HL-60/S4 treated with retinoic acid at 250 ng/mL for 4 days and 3 days (cell line): ENCODE results near the gene ASB16.

Source experiments
- in situ Hi-C: fragments of 300-500 bp; cut with MboI; formaldehyde crosslinking; loops from 2 replicates; pipeline ENCODE4 v1.7.0; 2022; ENCODE audit warnings: low sequenced_read_pairs

ASB16 gene

DNA sequence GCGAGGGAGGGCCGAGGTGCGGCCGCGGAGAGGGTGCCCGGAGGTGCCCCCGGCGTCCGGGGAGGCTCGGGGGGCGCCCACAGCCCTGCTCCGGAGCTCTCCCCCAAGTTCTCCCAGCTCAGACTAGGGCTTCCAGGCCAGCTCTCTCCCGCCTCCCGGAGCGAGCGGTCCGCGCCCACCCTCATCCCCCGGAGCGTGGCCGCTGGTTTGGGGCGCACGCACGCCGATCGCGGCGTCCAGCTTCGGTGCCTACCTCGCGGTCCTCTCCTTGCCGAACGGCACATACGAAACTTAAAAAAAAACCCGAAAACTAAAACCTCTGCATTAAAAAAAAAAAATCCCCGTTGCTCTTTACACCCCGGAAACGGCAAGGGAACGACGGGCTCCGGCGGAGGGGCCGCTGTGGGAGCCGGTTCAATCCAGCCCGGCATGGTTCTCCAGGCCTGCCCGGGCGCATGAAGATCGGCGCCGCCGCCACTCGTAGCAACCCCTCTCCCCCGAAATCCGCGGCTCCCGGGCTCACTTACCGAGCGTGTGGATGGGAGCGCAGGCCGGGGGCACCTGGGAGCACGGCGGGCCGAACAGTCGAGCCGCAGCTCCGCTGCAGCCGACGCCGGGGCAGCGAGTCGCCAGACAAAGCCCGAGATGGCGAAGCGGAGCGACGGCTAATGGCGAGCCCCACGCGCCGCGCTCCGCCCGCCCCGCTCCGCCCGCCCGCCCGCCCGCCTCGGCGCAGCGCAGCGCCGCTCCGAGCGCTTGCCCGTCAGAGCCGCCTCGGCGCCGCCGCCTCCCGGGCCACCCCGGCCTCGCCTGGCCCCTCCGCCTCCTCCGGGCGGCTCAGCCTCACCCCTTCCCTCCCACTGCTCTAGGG lies 49.9 kb downstream of the ASB16 start:
- in situ Hi-C loops = loop anchor here (10.0 to 25.0 kb wide), 2 partner anchors 104 to 292 kb away; partner anchors contain the start of genes GPATCH8 and SLC25A39

DNA sequence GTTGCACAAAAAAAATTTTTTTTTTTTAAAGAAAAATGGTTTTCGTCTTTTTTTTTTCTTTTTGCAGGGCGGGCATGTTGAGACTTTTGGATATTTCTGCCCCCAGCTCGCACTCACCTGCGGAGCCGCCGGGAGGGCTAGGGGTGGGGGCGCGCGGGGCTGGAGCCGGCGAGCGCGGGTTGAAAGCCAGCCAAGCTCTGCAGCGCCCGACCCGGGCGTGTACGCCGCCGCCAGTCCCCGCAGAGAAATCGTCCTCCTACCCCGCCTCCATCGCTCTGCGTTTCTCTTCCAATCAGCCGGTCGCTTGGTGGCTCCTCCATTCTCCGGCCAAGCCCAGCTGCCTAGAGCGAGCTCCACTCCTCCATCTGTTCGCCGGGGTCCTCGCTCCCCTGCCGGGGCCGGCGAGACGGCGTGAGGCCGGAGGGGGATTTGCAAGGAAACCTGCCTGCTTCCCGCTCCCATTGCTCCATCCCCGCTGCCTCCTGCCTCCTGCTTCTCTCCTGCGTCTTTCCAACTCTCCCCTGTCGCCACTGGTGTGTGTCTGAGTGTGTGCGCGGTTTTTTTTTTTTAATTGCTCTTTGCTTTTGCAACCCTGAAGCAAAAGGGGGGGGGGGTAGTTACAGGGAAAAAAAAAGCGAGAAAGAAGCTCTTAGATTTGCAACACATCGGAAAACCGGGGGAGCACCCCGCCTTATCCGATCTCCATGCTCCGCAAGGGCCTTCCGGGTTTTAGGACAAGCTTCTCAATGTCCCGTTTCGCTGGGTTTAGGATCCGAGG lies 50.8 kb downstream of the ASB16 start:
- in situ Hi-C loops = loop anchor here (10.0 to 25.0 kb wide), 2 partner anchors 104 to 291 kb away; partner anchors contain the start of genes GPATCH8 and SLC25A39

DNA sequence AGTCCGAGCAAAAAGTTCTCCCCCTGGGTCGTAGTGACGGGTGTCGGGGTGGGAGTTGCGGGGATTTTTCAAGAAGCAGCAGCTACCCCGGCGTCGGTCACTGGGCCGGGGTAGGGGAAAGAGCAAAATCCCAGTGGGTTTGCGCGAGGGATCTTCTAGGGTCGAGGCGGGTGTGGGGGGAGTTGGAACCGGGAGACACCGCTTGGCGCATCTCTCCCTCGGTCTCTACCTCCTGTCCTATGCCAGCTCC lies 51.3 kb downstream of the ASB16 start:
- in situ Hi-C loops = loop anchor here (10.0 to 25.0 kb wide), 2 partner anchors 103 to 291 kb away; partner anchors contain the start of genes GPATCH8 and SLC25A39

DNA sequence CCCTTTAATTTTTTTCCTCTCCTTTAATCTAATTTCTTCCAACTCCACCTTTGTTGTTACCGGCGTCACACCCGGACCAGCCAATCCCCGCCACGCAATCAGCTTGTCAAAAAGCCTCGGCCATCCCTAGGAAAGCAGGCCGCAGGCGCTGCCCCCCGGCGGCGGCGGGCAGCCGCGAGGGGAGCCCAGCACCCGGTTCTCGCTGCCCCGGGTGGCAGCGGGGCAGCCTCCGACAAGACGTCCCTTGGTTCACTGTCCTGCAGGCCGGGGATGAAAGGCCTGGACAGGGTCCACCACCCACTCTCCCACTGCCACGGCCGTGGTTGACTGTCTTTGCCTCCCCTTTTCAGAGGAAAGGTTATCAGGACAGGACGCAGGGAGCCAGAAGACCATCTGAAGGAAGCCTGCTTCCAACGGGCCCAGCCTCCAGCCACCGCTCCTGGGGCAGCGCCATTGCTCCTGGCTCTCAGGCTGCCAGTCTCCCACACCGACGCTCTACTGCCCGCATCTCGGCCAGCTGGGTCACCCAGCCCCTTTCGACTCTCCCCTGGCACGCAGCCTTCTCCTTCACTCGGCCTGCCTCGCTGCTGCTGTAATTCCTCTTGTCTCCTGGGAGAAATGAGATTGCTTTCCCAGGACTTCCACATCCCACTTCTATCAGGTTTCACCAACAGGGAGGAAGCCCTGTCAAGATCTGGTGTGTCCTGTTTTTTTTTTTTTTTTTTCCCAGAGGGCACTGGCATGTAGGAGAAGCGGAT lies 51.8 kb downstream of the ASB16 start:
- in situ Hi-C loops = loop anchor here (10.0 to 25.0 kb wide), 2 partner anchors 103 to 290 kb away; partner anchors contain the start of genes GPATCH8 and SLC25A39

DNA sequence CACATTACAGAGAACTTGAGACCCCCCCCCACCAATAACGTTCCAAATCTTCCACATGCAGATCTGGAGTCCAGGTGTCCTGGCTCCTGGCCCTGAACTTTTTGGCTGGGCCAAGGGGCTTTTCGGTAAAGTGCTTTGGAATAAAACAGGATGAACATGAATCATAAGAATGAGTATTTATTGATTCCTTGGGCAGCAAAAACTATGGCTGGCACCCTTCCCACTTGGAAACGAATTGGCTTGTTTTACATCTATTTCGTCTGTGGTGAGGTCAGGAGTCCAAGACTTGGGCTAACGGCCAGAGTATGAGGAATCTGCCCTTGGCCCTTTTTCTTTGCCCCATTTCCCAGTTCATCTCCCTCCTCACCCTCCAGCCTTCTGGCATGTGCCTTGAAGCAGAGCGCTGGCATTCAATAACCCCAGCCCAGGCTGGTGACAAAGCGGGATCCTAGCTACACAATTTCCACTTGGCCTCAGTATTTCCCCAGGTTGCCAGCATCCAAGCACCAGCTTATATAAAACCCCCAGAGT lies 53.1 kb downstream of the ASB16 start:
- in situ Hi-C loops = loop anchor here (10.0 to 25.0 kb wide), 2 partner anchors 101 to 289 kb away; partner anchors contain the start of genes GPATCH8 and SLC25A39
